Activated naive CD8-positive, alpha-beta T cell (primary cell): ENCODE results near the gene ADCY7.

Experiments
- H3K27ac Mint-ChIP-seq: one replicate; pipeline ENCODE4 v1.8.0; 2021; ENCODE audit warnings: mixed read lengths
- H3K27me3 Mint-ChIP-seq: one replicate; pipeline ENCODE4 v1.8.0; 2021; ENCODE audit warnings: mixed read lengths
- H3K36me3 Mint-ChIP-seq: one replicate; pipeline ENCODE4 v1.8.0; 2021; ENCODE audit warnings: mixed read lengths
- H3K4me1 Mint-ChIP-seq: one replicate; pipeline ENCODE4 v1.8.0; 2021; ENCODE audit warnings: low read depth, mixed read lengths
- H3K4me3 Mint-ChIP-seq: one replicate; pipeline ENCODE4 v1.8.0; 2021; ENCODE audit warnings: mild to moderate bottlenecking, mixed read lengths
- H3K9me3 Mint-ChIP-seq: one replicate; pipeline ENCODE4 v1.8.0; 2021; ENCODE audit warnings: low read depth, mixed read lengths

ADCY7 gene

GRCh38 chr16:50354629-50355456 is 88.5 kb downstream of the ADCY7 start:
- Mint-ChIP-seq H3K27me3 (no peaks in the 10 kb centered on the region), H3K27ac (peak overlapping the region; percentile 30), H3K9me3 (no peaks in the 10 kb centered on the region), H3K4me1 (peaks cover 26% of the 10 kb centered on the region), H3K4me3 (no peak overlapping the region), H3K36me3 (peaks cover 4% of the 10 kb centered on the region)

DNA sequence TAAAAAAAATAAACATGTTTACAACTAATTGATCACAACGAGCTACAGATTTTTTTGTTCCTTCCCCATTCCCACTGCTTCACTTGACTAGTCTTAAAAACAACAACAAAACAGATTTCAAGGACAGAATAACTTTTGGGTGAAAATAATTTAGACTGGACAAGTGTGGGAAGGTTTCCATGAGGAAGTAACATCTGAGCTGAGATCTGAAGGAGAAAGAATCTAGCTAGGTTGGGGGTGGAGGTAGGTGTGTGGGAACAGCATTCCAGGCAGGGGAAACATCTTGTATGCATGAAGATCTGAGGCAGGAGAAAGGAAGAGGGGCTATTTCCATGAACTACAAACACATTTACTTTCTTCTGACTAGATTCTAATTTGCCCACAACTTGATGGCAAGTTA is 93.3 kb downstream of the ADCY7 start:
- Mint-ChIP-seq H3K4me3 (no peak overlapping the region), H3K36me3 (peaks cover 8% of the 10 kb centered on the region), H3K27ac (peak overlapping the region; percentile 41), H3K27me3 (no peaks in the 10 kb centered on the region), H3K9me3 (no peaks in the 10 kb centered on the region), H3K4me1 (peaks cover 58% of the 10 kb centered on the region)

GRCh38 chr16:50360033-50360778 is 93.9 kb downstream of the ADCY7 start:
- Mint-ChIP-seq H3K27ac (peak overlapping the region; percentile 78), H3K4me3 (no peak overlapping the region), H3K4me1 (peaks cover 58% of the 10 kb centered on the region), H3K27me3 (no peaks in the 10 kb centered on the region), H3K9me3 (no peaks in the 10 kb centered on the region), H3K36me3 (peaks cover 8% of the 10 kb centered on the region)

GRCh38 chr16:50360779-50361178 is 94.4 kb downstream of the ADCY7 start:
- no peaks in the 10 kb centered on the region for H3K9me3 Mint-ChIP-seq
- no peak overlapping the region for H3K4me3 Mint-ChIP-seq
- H3K4me1 Mint-ChIP-seq, result peaks cover 64% of the 10 kb centered on the region
- H3K27me3 Mint-ChIP-seq, result no peaks in the 10 kb centered on the region
- peaks cover 9% of the 10 kb centered on the region for H3K36me3 Mint-ChIP-seq
- peak overlapping the region; percentile 78 for H3K27ac Mint-ChIP-seq

DNA sequence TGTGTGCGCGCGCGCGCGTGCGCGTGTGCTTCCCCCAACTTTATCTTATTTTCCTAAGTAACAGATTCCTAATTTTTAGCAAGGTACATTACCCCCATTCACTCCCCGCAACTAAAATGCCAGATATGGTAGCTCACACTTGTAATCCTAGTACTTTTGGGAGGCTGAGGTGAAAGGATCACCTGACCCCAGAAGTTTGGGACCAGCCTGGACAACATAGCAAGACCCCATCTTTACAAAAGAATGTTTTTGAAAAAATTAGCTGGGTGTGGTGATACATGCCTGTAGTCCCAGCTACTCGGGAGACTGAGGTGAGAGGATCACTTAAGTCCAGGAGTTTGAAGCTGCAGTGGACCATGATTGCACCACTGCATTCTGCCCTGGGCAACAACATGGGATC is 97.3 kb downstream of the ADCY7 start:
- Mint-ChIP-seq H3K4me1 (peaks cover 82% of the 10 kb centered on the region), H3K4me3 (no peak overlapping the region), H3K27ac (no peak overlapping the region), H3K9me3 (no peaks in the 10 kb centered on the region), H3K27me3 (no peaks in the 10 kb centered on the region), H3K36me3 (peaks cover 15% of the 10 kb centered on the region)

- Mint-ChIP-seq H3K36me3 (peaks cover 10% of the 10 kb centered on the region), H3K4me3 (peak overlapping the region; percentile 56), H3K27ac (peak overlapping the region; percentile 8), H3K9me3 (no peaks in the 10 kb centered on the region), H3K4me1 (peaks cover 72% of the 10 kb centered on the region), H3K27me3 (no peaks in the 10 kb centered on the region)
These were observed 99.6 kb downstream of the ADCY7 start for GRCh38 chr16:50365791-50366575.
